Calu3 (cell line): ENCODE results near the gene WFDC10A. TPM values are rescaled to one million over a fixed set of nuclear protein-coding genes. Genes with fewer than 3 reads are reported as not detected.
"Not testable (repeated sequence)": the region's sequence is repeated elsewhere in the genome, so short reads cannot be mapped to it uniquely, and the experiment has no call there.

Source experiments
- BruUV-seq: library from RNA; stranded (reverse); fragments of 400-500 nt; replicated peaks from 2 replicates; lab custom pipeline; 2021; lab: Mats Ljungman, UMichigan
- CTCF ChIA-PET: fragments of 300-600 bp; sonication (Branson Sonifier 250); formaldehyde crosslinking; loops from one replicate; lab custom pipeline; 2022; ENCODE audit warnings: antibody characterized with exemption; lab: Charles Lee
- DNase-seq: peaks from one replicate; pipeline ENCODE4 v3.0.0; 2022
- H3K27ac Mint-ChIP-seq: one replicate; pipeline ENCODE4 v1.8.0; 2022; ENCODE audit warnings: mixed read lengths; ENCODE audit not compliant: unreplicated experiment
- H3K27me3 Mint-ChIP-seq: one replicate; pipeline ENCODE4 v1.8.0; 2022; ENCODE audit warnings: mixed read lengths; ENCODE audit not compliant: unreplicated experiment
- H3K36me3 Mint-ChIP-seq: one replicate; pipeline ENCODE4 v1.8.0; 2022; ENCODE audit warnings: mild to moderate bottlenecking, moderate library complexity, mixed read lengths; ENCODE audit not compliant: insufficient read depth, unreplicated experiment
- H3K4me1 Mint-ChIP-seq: one replicate; pipeline ENCODE4 v1.8.0; 2022; ENCODE audit warnings: mild to moderate bottlenecking, low read depth, mixed read lengths; ENCODE audit not compliant: unreplicated experiment
- H3K4me3 Mint-ChIP-seq: one replicate; pipeline ENCODE4 v1.8.0; 2022; ENCODE audit warnings: mild to moderate bottlenecking, low read depth, moderate library complexity, mixed read lengths; ENCODE audit not compliant: unreplicated experiment
- H3K9me3 Mint-ChIP-seq: one replicate; pipeline ENCODE4 v1.8.0; 2022; ENCODE audit warnings: low read depth, mixed read lengths; ENCODE audit not compliant: unreplicated experiment
- CTCF ChIP-seq: fragments of 200-600 bp; IDR thresholded peaks from one replicate; pipeline ENCODE4 v1.8.0; 2022; ENCODE audit warnings: antibody characterized with exemption; ENCODE audit not compliant: unreplicated experiment
- intact Hi-C: fragments of 100-400 bp; cut with micrococcal nuclease; formaldehyde crosslinking; loops from one replicate; pipeline ENCODE4 v1.10.0; 2022; ENCODE audit not compliant: unreplicated experiment
- total RNA-seq: library from RNA; stranded (reverse); gene quantifications from 2 replicates; pipeline ENCODE4 v1.2.3, GENCODE V29; 2022

The WFDC10A gene
- total RNA-seq, 1 experiment from 2014 or later, result not detected

- H3K4me3 Mint-ChIP-seq, result no peak overlapping the region
These were observed 17.3 kb downstream of the WFDC10A start for GRCh38 chr20:45646875-45647274.

GRCh38 chr20:45647441-45648050, 18.0 kb downstream of the WFDC10A start:
- DNase-seq, result no peak
- CTCF ChIA-PET, result interaction anchor here (1.4 kb wide), 1 partner anchor 123 kb away, joined by 3 read pairs; no protein-coding TSS in a partner anchor

More at GRCh38 chr20:45646875-45647274, 17.3 kb downstream of the WFDC10A start:
- no peak for DNase-seq
- intact Hi-C loops, result no loop called here
- peaks cover 31% of the 10 kb centered on the region for H3K27me3 Mint-ChIP-seq
- no peaks in the 10 kb centered on the region for H3K36me3 Mint-ChIP-seq
- TF ChIP-seq CTCF, result no peak
- H3K27ac Mint-ChIP-seq, result no peak overlapping the region
- CTCF ChIA-PET, result interaction anchor here (1.4 kb wide), 1 partner anchor 124 kb away, joined by 3 read pairs; no protein-coding TSS in a partner anchor
- H3K9me3 Mint-ChIP-seq, result no peaks in the 10 kb centered on the region
- BruUV-seq, result no TSS peak
- H3K4me1 Mint-ChIP-seq, result no peaks in the 10 kb centered on the region

GRCh38 chr20:45649312-45649863, 19.8 kb downstream of the WFDC10A start:
- Mint-ChIP-seq H3K27ac (no peak overlapping the region), H3K9me3 (no peaks in the 10 kb centered on the region), H3K4me1 (no peaks in the 10 kb centered on the region), H3K36me3 (no peaks in the 10 kb centered on the region), H3K4me3 (no peak overlapping the region), H3K27me3 (peaks cover 46% of the 10 kb centered on the region)
- no peak for TF ChIP-seq CTCF
- no TSS peak for BruUV-seq
- CTCF ChIA-PET, result no interaction called here
- DNase-seq, result no peak
- intact Hi-C loops, result no loop called here

More at GRCh38 chr20:45647441-45648050, 18.0 kb downstream of the WFDC10A start:
- Mint-ChIP-seq H3K4me1 (no peaks in the 10 kb centered on the region), H3K9me3 (no peaks in the 10 kb centered on the region), H3K27me3 (peaks cover 38% of the 10 kb centered on the region), H3K36me3 (no peaks in the 10 kb centered on the region), H3K4me3 (no peak overlapping the region), H3K27ac (no peak overlapping the region)
- TF ChIP-seq CTCF, result no peak
- no TSS peak for BruUV-seq
- intact Hi-C loops, result no loop called here

- BruUV-seq, H3K4me1 Mint-ChIP-seq, H3K36me3 Mint-ChIP-seq, intact Hi-C loops, H3K27ac Mint-ChIP-seq, CTCF ChIA-PET, H3K4me3 Mint-ChIP-seq, H3K9me3 Mint-ChIP-seq: not testable (repeated sequence)
- DNase-seq, result peak; percentile 22
- H3K27me3 Mint-ChIP-seq, result peaks cover 59% of the 10 kb centered on the region
These were observed 22.2 kb downstream of the WFDC10A start for GRCh38 chr20:45651726-45652125.

GRCh38 chr20:45657038-45657437, 27.5 kb downstream of the WFDC10A start:
- H3K27ac Mint-ChIP-seq, H3K4me1 Mint-ChIP-seq, DNase-seq, H3K36me3 Mint-ChIP-seq, CTCF ChIA-PET, BruUV-seq, H3K9me3 Mint-ChIP-seq, intact Hi-C loops, H3K4me3 Mint-ChIP-seq: not testable (repeated sequence)
- H3K27me3 Mint-ChIP-seq, result peaks cover 44% of the 10 kb centered on the region
